Left forelimb (tissue), 1 donor: ENCODE results near the gene RBBP8.
"Not testable (repeated sequence)": the region's sequence is repeated elsewhere in the genome, so short reads cannot be mapped to it uniquely, and the experiment has no call there.

ENCODE experiments used
- DNase-seq: peaks from one replicate; pipeline ENCODE4 v3.0.0-alpha.2; 2018; ENCODE audit warnings: low spot score

The RBBP8 gene

GRCh38 chr18:22933206-22933965, at the start of gene RBBP8:
Gene RBBP8, plus strand, starts transcription at chr18:22933328. Its CDS starts 3,524 bp downstream, at chr18:22936852.
- peak; percentile 93 for DNase-seq

GRCh38 chr18:22883827-22884226, 49.3 kb upstream of the RBBP8 start:
- no peak for DNase-seq

GRCh38 chr18:22885694-22886093, 47.4 kb upstream of the RBBP8 start:
- DNase-seq = not testable (repeated sequence)

GRCh38 chr18:22899421-22899820, 33.7 kb upstream of the RBBP8 start:
- DNase-seq = no peak

GRCh38 chr18:22900558-22901238, 32.4 kb upstream of the RBBP8 start:
- DNase-seq = no peak

- DNase-seq = no peak
Observed at GRCh38 chr18:22902093-22902492, 31.0 kb upstream of the RBBP8 start.

- not testable (repeated sequence) for DNase-seq
Observed at GRCh38 chr18:22903248-22903647, 29.9 kb upstream of the RBBP8 start.

- no peak for DNase-seq
Observed at GRCh38 chr18:22912149-22912548, 21.0 kb upstream of the RBBP8 start.

- no peak for DNase-seq
Observed at GRCh38 chr18:22912835-22913234, 20.3 kb upstream of the RBBP8 start.

- DNase-seq = no peak
Observed at GRCh38 chr18:22913861-22914260, 19.3 kb upstream of the RBBP8 start.

- DNase-seq = no peak
Observed at GRCh38 chr18:22914633-22915032, 18.5 kb upstream of the RBBP8 start.

- DNase-seq = no peak
Observed at GRCh38 chr18:22915337-22915736, 17.8 kb upstream of the RBBP8 start.

- DNase-seq = no peak
Observed at GRCh38 chr18:22921772-22922171, 11.4 kb upstream of the RBBP8 start.

GRCh38 chr18:22924589-22924988, 8.5 kb upstream of the RBBP8 start:
- DNase-seq = no peak

GRCh38 chr18:22926454-22926853, 6.7 kb upstream of the RBBP8 start:
- no peak for DNase-seq

- no peak for DNase-seq
Observed at GRCh38 chr18:22928339-22928738, 4.8 kb upstream of the RBBP8 start.

- DNase-seq = peak; percentile 67
Observed at GRCh38 chr18:22930089-22930713, 2.9 kb upstream of the RBBP8 start.

- DNase-seq = no peak
Observed at GRCh38 chr18:22932885-22933205, 283 bp upstream of the RBBP8 start.

- DNase-seq = no peak
Observed at GRCh38 chr18:22933966-22934423, 867 bp downstream of the RBBP8 start.

- DNase-seq = no peak
Observed at GRCh38 chr18:22934789-22935188, 1.7 kb downstream of the RBBP8 start.

- no peak for DNase-seq
Observed at GRCh38 chr18:22935431-22935830, 2.3 kb downstream of the RBBP8 start.

- DNase-seq = no peak
Observed at GRCh38 chr18:22936515-22936914, 3.4 kb downstream of the RBBP8 start.

- no peak for DNase-seq
Observed at GRCh38 chr18:22939649-22940048, 6.5 kb downstream of the RBBP8 start.
